ENCODE measurements around the gene MYBPC2.

MYBPC2 gene

GRCh38 chr19:50453243-50453642, 20.6 kb downstream of the MYBPC2 start:
- H3F3A ChIP-seq (ENCODE audit: insufficient read depth, low read length) = no peaks in the 10 kb centered on the region
- H3K9me2 ChIP-seq (ENCODE audit: low read depth, low read length) = no peaks in the 10 kb centered on the region
- no peak overlapping the region for H3K27ac ChIP-seq (ENCODE audit: low read depth, low read length, poor library complexity, severe bottlenecking)
- TF ChIP-seq EZH2 (IDR thresholded peaks at IDR 0.05; ENCODE audit: borderline replicate concordance, low read length) (no peak), CTCF (IDR thresholded peaks at IDR 0.05; ENCODE audit: low read length) (no peak)
- no peaks in the 10 kb centered on the region for H3K36me3 ChIP-seq (ENCODE audit: insufficient read depth, low read length)
- H4K20me1 ChIP-seq (ENCODE audit: insufficient read depth, low read length) = no peaks in the 10 kb centered on the region
- no peak overlapping the region for H2AFZ ChIP-seq (ENCODE audit: low read length)
- no peaks in the 10 kb centered on the region for H3K79me2 ChIP-seq (ENCODE audit: insufficient read depth, low read length)
- no peaks in the 10 kb centered on the region for H3K9me3 ChIP-seq (ENCODE audit: low read length)
- H3K9ac ChIP-seq (ENCODE audit: low read length) = no peak overlapping the region
- no peaks in the 10 kb centered on the region; the same call in 1 of the 2 replicates for H3K27me3 ChIP-seq (ENCODE audit: insufficient read depth, low read length)
- H3K4me3 ChIP-seq (ENCODE audit: low read depth, low read length, poor library complexity, severe bottlenecking) = no peak overlapping the region
- no peaks in the 10 kb centered on the region for H3K4me1 ChIP-seq (ENCODE audit: insufficient read depth, low read length, severe bottlenecking)
- no peak overlapping the region for H3K4me2 ChIP-seq (ENCODE audit: low read length)

- no peaks in the 10 kb centered on the region for H4K20me1 ChIP-seq (ENCODE audit: insufficient read depth, low read length)
- no peaks in the 10 kb centered on the region for H3K79me2 ChIP-seq (ENCODE audit: insufficient read depth, low read length)
- no peak overlapping the region for H3K4me3 ChIP-seq (ENCODE audit: low read depth, low read length, poor library complexity, severe bottlenecking)
- H3F3A ChIP-seq (ENCODE audit: insufficient read depth, low read length) = no peaks in the 10 kb centered on the region; the same call in 1 of the 2 replicates
- H3K9me2 ChIP-seq (ENCODE audit: low read depth, low read length) = no peaks in the 10 kb centered on the region
- H2AFZ ChIP-seq (ENCODE audit: low read length) = no peak overlapping the region
- TF ChIP-seq CTCF (IDR thresholded peaks at IDR 0.05; ENCODE audit: low read length) (no peak), EZH2 (IDR thresholded peaks at IDR 0.05; ENCODE audit: borderline replicate concordance, low read length) (no peak)
- H3K9me3 ChIP-seq (ENCODE audit: low read length) = no peaks in the 10 kb centered on the region
- H3K9ac ChIP-seq (ENCODE audit: low read length) = no peak overlapping the region
- peaks cover 13% of the 10 kb centered on the region for H3K4me1 ChIP-seq (ENCODE audit: insufficient read depth, low read length, severe bottlenecking)
- H3K27ac ChIP-seq (ENCODE audit: low read depth, low read length, poor library complexity, severe bottlenecking) = no peak overlapping the region
- H3K4me2 ChIP-seq (ENCODE audit: low read length) = no peak overlapping the region
- H3K36me3 ChIP-seq (ENCODE audit: insufficient read depth, low read length) = no peaks in the 10 kb centered on the region
- H3K27me3 ChIP-seq (ENCODE audit: insufficient read depth, low read length) = no peaks in the 10 kb centered on the region; the same call in 1 of the 2 replicates
Observed at GRCh38 chr19:50455992-50456391, 23.3 kb downstream of the MYBPC2 start.

- no peak for TF ChIP-seq CTCF (IDR thresholded peaks at IDR 0.05; ENCODE audit: low read length)
- no peak overlapping the region for H3K9ac ChIP-seq (ENCODE audit: low read length)
- H4K20me1 ChIP-seq (ENCODE audit: insufficient read depth, low read length) = no peaks in the 10 kb centered on the region
- no peak overlapping the region for H3K4me3 ChIP-seq (ENCODE audit: low read depth, low read length, poor library complexity, severe bottlenecking)
- H3F3A ChIP-seq (ENCODE audit: insufficient read depth, low read length) = no peaks in the 10 kb centered on the region; the same call in 1 of the 2 replicates
- no peaks in the 10 kb centered on the region for H3K9me2 ChIP-seq (ENCODE audit: low read depth, low read length)
- no peak overlapping the region for H3K4me2 ChIP-seq (ENCODE audit: low read length)
- no peaks in the 10 kb centered on the region for H3K9me3 ChIP-seq (ENCODE audit: low read length)
- no peaks in the 10 kb centered on the region for H3K36me3 ChIP-seq (ENCODE audit: insufficient read depth, low read length)
- no peak overlapping the region for H2AFZ ChIP-seq (ENCODE audit: low read length)
- peaks cover 15% of the 10 kb centered on the region for H3K4me1 ChIP-seq (ENCODE audit: insufficient read depth, low read length, severe bottlenecking)
- H3K27ac ChIP-seq (ENCODE audit: low read depth, low read length, poor library complexity, severe bottlenecking) = no peak overlapping the region
- no peaks in the 10 kb centered on the region for H3K79me2 ChIP-seq (ENCODE audit: insufficient read depth, low read length)
- H3K27me3 ChIP-seq (ENCODE audit: insufficient read depth, low read length) = no peaks in the 10 kb centered on the region; the same call in 1 of the 2 replicates
Observed at GRCh38 chr19:50457300-50457699, 24.6 kb downstream of the MYBPC2 start.

All from OCI-LY1 (cell line).